Urothelium cell line (cell line): ENCODE results near the gene CCL14.

Experiments used
- DNase-seq: peaks from one replicate; pipeline ENCODE4 v3.0.0; 2011; ENCODE audit warnings: low spot score, mixed read lengths
- FAIRE-seq: peaks from 2 replicates; lab custom pipeline; 2011; peaks lifted over from hg19 to GRCh38; lab: Jason Lieb, UNC

Gene CCL14

GRCh38 chr17:35991075-35991474 is 4.5 kb upstream of the CCL14 start:
- FAIRE-seq (no peak), DNase-seq (no peak)

GRCh38 chr17:35988164-35988563 is 1.6 kb upstream of the CCL14 start:
- FAIRE-seq: no peak
- DNase-seq: no peak

GRCh38 chr17:35984140-35984539 is 2.4 kb downstream of the CCL14 start:
- FAIRE-seq (no peak), DNase-seq (no peak)

GRCh38 chr17:35982409-35983191 is 3.9 kb downstream of the CCL14 start:
- FAIRE-seq (no peak), DNase-seq (no peak)

- FAIRE-seq (no peak), DNase-seq (no peak)
Observed at GRCh38 chr17:35981908-35982330, 4.6 kb downstream of the CCL14 start.

GRCh38 chr17:35981246-35981645 is 5.3 kb downstream of the CCL14 start, which contains the start of gene CCL16:
Gene CCL16 (minus strand): TSS chr17:35981497. CDS start chr17:35981420, 77 bp downstream.
- DNase-seq: no peak
- FAIRE-seq: no peak

- FAIRE-seq: no peak
- no peak for DNase-seq
Observed at GRCh38 chr17:35978346-35978745, 8.2 kb downstream of the CCL14 start.

- FAIRE-seq: no peak
- DNase-seq: no peak
Observed at GRCh38 chr17:35977509-35977908, 9.0 kb downstream of the CCL14 start.

GRCh38 chr17:35973333-35974260 is 12.9 kb downstream of the CCL14 start:
- FAIRE-seq: no peak
- no peak for DNase-seq

GRCh38 chr17:35972945-35973332 is 13.6 kb downstream of the CCL14 start:
- DNase-seq: no peak
- FAIRE-seq: no peak

- FAIRE-seq (no peak), DNase-seq (no peak)
Observed at GRCh38 chr17:35972535-35972934, 14.0 kb downstream of the CCL14 start.

- no peak for DNase-seq
- no peak for FAIRE-seq
Observed at GRCh38 chr17:35972066-35972465, 14.5 kb downstream of the CCL14 start.

- DNase-seq (peak; percentile 74), FAIRE-seq (no peak)
Observed at GRCh38 chr17:35969558-35970380, 16.8 kb downstream of the CCL14 start.

GRCh38 chr17:35968520-35969054 is 17.9 kb downstream of the CCL14 start:
- no peak for DNase-seq
- FAIRE-seq: no peak

GRCh38 chr17:35965272-35965671 is 21.3 kb downstream of the CCL14 start:
- FAIRE-seq (no peak), DNase-seq (no peak)

GRCh38 chr17:35963663-35964062 is 22.9 kb downstream of the CCL14 start:
- DNase-seq: no peak
- no peak for FAIRE-seq

- FAIRE-seq (no peak), DNase-seq (no peak)
Observed at GRCh38 chr17:35953720-35954119, 32.8 kb downstream of the CCL14 start.

- DNase-seq (no peak), FAIRE-seq (no peak)
Observed at GRCh38 chr17:35949401-35949800, 37.1 kb downstream of the CCL14 start.

- FAIRE-seq (no peak), DNase-seq (no peak)
Observed at GRCh38 chr17:35948092-35948491, 38.4 kb downstream of the CCL14 start.

GRCh38 chr17:35947156-35947585 is 39.4 kb downstream of the CCL14 start:
- no peak for FAIRE-seq

GRCh38 chr17:35944151-35944550 is 42.4 kb downstream of the CCL14 start:
- DNase-seq (no peak), FAIRE-seq (no peak)

More at GRCh38 chr17:35947156-35947585, 39.4 kb downstream of the CCL14 start:
- peak; percentile 63 for DNase-seq
